K562 (cell line): ENCODE results near the gene ELAC2. TPM values are rescaled to one million over a fixed set of nuclear protein-coding genes. Genes with fewer than 3 reads are reported as not detected.

ENCODE experiments used
- ATF7 ChIP-seq: fragments of 450-650 bp; IDR thresholded peaks from 2 replicates; pipeline ENCODE4 v1.7.1; 2014; ENCODE audit warnings: mild to moderate bottlenecking, moderate library complexity
- E2F8 ChIP-seq: fragments of 450-650 bp; IDR thresholded peaks from 2 replicates; pipeline ENCODE4 v1.7.1; 2018; ENCODE audit warnings: mild to moderate bottlenecking, low read depth; ENCODE audit not compliant: partially characterized antibody
- KLF13 ChIP-seq: fragments of 450-650 bp; IDR thresholded peaks from 2 replicates; pipeline ENCODE4 v1.6.1; 2016; ENCODE audit warnings: missing genetic modification characterization, low read depth, mild to moderate bottlenecking, missing compliant biosample characterization, moderate library complexity, borderline replicate concordance
- RBFOX2 ChIP-seq: fragments of 200-400 bp; formaldehyde crosslinking; IDR thresholded peaks from 2 replicates; pipeline ENCODE4 v1.6.1; 2017; ENCODE audit warnings: low read depth, mild to moderate bottlenecking, low read length, moderate library complexity
- RERE ChIP-seq: sonication (generic); formaldehyde crosslinking; IDR thresholded peaks from 2 replicates; pipeline ENCODE4 v1.8.0; 2023; ENCODE audit warnings: missing genetic modification reagents, mild to moderate bottlenecking, borderline replicate concordance
- SMAD2 ChIP-seq: fragments of 150-350 bp; IDR thresholded peaks from 2 replicates; pipeline ENCODE4 v1.6.1; 2014; ENCODE audit warnings: low read depth, mild to moderate bottlenecking, low read length
- SREBF2 ChIP-seq: sonication (generic); formaldehyde crosslinking; IDR thresholded peaks from 2 replicates; pipeline ENCODE4 v1.4.0; 2020; ENCODE audit warnings: mild to moderate bottlenecking, missing genetic modification reagents
- TCF15 ChIP-seq: fragments of 250-450 bp; sonication (Bioruptor Pico); IDR thresholded peaks from 2 replicates; pipeline ENCODE4 v1.8.0; 2022; ENCODE audit warnings: moderate library complexity, mild to moderate bottlenecking, inconsistent platforms
- TEAD2 ChIP-seq: fragments of 450-650 bp; IDR thresholded peaks from 2 replicates; pipeline ENCODE4 v1.6.1; 2016; ENCODE audit warnings: missing genetic modification characterization, control low read depth, missing compliant biosample characterization
- ZFP30 ChIP-seq: fragments of 250-450 bp; sonication (Bioruptor Pico); IDR thresholded peaks from 2 replicates; pipeline ENCODE4 v1.8.0; 2022; ENCODE audit warnings: moderate library complexity, mild to moderate bottlenecking, inconsistent platforms, borderline replicate concordance
- ZNF431 ChIP-seq: sonication (generic); formaldehyde crosslinking; IDR thresholded peaks from 2 replicates; pipeline ENCODE4 v1.8.0; 2022; ENCODE audit warnings: mild to moderate bottlenecking, missing genetic modification reagents
- polyA plus RNA-seq, 8 experiments: library from polyadenylated mRNA; depleted of rRNA in 4 of 8; stranded (reverse) in 5 of 8; unstranded in 3 of 8; fragments of >200 nt; fragmentation: Nextera tagmentation in 2 of 8; fragmentation: Illumina TruSeq in 1 of 8; extraction: Ambion mirVana in 2 of 8; extraction: Trizol in 1 of 8; gene quantifications; 2 replicates each; pipeline versions ENCODE4 v1.2.1 to v1.2.3, GENCODE V29; 2011 to 2014; ENCODE audit warnings: inconsistent platforms in 1 of 8, missing spikeins in 1 of 8
- total RNA-seq, 7 experiments: library from RNA; depleted of rRNA in 6 of 7; stranded (reverse); fragments of >200 nt in 6 of 7; fragmentation: Illumina TruSeq in 2 of 7; extraction: Trizol in 2 of 7; gene quantifications; 2 replicates each; pipeline versions ENCODE4 v1.2.1 to v1.2.3, GENCODE V29; 2011 to 2021; ENCODE audit warnings: low replicate concordance in 1 of 7
- TF ChIP-seq, protein P1 (sequence below): fragments of 450-650 bp; IDR thresholded peaks from 2 replicates; pipeline ENCODE4 v1.6.1; 2016
- TF ChIP-seq, protein P2 (sequence below): fragments of 450-650 bp; IDR thresholded peaks from 2 replicates; pipeline ENCODE4 v1.6.1; 2014; ENCODE audit warnings: low read depth, mild to moderate bottlenecking, moderate library complexity, borderline replicate concordance

ELAC2 gene
- total and polyA plus RNA-seq, 9 of the 15 experiments (the other 6 are each of a cell fraction or from before 2014, with no cell fraction given) = 4.5 to 129 (median 70.6) TPM

DNA sequence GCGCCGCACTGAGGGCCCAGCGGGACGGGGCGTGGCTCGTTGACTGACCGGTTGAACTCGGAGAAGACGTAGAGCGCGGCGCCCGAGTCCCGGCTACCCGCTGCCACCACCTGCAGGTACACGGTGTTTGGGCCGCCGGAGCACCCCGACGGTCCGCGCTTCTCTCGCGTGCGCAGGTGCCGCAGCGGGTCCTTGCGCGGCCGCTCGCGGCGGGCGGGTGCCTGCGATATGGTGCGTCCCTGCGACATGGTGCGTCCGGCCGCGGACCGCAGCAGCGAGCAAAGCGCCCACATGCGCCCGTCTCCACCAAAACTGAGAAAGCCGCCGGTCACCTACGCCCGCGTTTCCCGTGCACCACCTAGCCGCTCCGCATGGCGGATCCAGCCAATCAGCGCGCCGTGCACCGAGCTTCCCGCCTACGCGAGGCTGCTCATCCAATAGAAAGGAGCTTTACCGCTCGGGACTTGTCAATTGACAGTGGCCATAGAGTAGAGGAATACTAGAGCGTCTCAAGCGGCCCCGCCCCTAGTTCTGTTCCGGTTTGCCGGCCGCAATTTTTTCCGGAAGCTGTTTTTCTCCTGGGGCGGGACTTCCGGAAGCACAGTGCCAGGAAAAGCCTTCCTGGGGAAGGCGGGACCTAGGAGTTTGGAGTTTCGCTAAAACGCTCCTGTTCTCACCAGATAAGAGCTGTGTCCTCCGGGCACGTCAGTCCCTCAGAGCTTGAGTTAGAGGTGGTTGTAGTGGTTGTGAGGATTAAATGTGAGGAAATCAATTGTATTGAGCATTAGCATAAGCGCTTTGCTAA, at the start of gene ELAC2 (continued):
- TF ChIP-seq, protein P1, sequence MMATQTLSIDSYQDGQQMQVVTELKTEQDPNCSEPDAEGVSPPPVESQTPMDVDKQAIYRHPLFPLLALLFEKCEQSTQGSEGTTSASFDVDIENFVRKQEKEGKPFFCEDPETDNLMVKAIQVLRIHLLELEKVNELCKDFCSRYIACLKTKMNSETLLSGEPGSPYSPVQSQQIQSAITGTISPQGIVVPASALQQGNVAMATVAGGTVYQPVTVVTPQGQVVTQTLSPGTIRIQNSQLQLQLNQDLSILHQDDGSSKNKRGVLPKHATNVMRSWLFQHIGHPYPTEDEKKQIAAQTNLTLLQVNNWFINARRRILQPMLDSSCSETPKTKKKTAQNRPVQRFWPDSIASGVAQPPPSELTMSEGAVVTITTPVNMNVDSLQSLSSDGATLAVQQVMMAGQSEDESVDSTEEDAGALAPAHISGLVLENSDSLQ = peak; percentile 98
- TF ChIP-seq SREBF2 (CRISPR knock-in tag) (no peak), ATF7 (peak; percentile 72), TEAD2 (tag) (no peak), RBFOX2 (peak; percentile 94), SMAD2 (no peak), TCF15 (CRISPR knock-in tag) (no peak), ZFP30 (CRISPR knock-in tag) (no peak), E2F8 (peak; percentile 80), RERE (CRISPR knock-in tag) (no peak), KLF13 (tag) (0 out of 2 replicates have a peak, but pooled peaks have one; percentile 19), ZNF431 (CRISPR knock-in tag) (no peak)
- TF ChIP-seq, protein P2, sequence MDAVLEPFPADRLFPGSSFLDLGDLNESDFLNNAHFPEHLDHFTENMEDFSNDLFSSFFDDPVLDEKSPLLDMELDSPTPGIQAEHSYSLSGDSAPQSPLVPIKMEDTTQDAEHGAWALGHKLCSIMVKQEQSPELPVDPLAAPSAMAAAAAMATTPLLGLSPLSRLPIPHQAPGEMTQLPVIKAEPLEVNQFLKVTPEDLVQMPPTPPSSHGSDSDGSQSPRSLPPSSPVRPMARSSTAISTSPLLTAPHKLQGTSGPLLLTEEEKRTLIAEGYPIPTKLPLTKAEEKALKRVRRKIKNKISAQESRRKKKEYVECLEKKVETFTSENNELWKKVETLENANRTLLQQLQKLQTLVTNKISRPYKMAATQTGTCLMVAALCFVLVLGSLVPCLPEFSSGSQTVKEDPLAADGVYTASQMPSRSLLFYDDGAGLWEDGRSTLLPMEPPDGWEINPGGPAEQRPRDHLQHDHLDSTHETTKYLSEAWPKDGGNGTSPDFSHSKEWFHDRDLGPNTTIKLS = 0 out of 2 replicates have a peak, but pooled peaks have one; percentile 64
